ENCODE data around the gene PARL.

The PARL gene

GRCh38 chr3:183913580-183913920 is 28.9 kb upstream of the PARL start:
- no peak for DNase-seq (ENCODE audit: low read depth)
- TF ChIP-seq CTCF (conservative IDR thresholded peaks at IDR 0.05; ENCODE audit: control insufficient read depth, insufficient read depth, low read depth, low read length), result no peak
- no peak overlapping the region for H3K4me3 ChIP-seq (ENCODE audit: control insufficient read depth, low read depth, low read length)

- no peak for DNase-seq (ENCODE audit: low read depth)
- TF ChIP-seq CTCF (conservative IDR thresholded peaks at IDR 0.05; ENCODE audit: control insufficient read depth, insufficient read depth, low read depth, low read length), result no peak
- no peak overlapping the region for H3K4me3 ChIP-seq (ENCODE audit: control insufficient read depth, low read depth, low read length)
Observed at GRCh38 chr3:183912895-183913579, 28.4 kb upstream of the PARL start.

- TF ChIP-seq CTCF (conservative IDR thresholded peaks at IDR 0.05; ENCODE audit: control insufficient read depth, insufficient read depth, low read depth, low read length), result no peak
- DNase-seq (ENCODE audit: low read depth), result no peak
- no peak overlapping the region for H3K4me3 ChIP-seq (ENCODE audit: control insufficient read depth, low read depth, low read length)
Observed at GRCh38 chr3:183911763-183912506, 27.3 kb upstream of the PARL start.

GRCh38 chr3:183911087-183911486 is 26.4 kb upstream of the PARL start:
- no peak for DNase-seq (ENCODE audit: low read depth)
- no peak overlapping the region for H3K4me3 ChIP-seq (ENCODE audit: control insufficient read depth, low read depth, low read length)
- TF ChIP-seq CTCF (conservative IDR thresholded peaks at IDR 0.05; ENCODE audit: control insufficient read depth, insufficient read depth, low read depth, low read length), result no peak

GRCh38 chr3:183909030-183909600 is 24.4 kb upstream of the PARL start:
- no peak for TF ChIP-seq CTCF (conservative IDR thresholded peaks at IDR 0.05; ENCODE audit: control insufficient read depth, insufficient read depth, low read depth, low read length)
- no peak for DNase-seq (ENCODE audit: low read depth)
- no peak overlapping the region for H3K4me3 ChIP-seq (ENCODE audit: control insufficient read depth, low read depth, low read length)

- TF ChIP-seq CTCF (conservative IDR thresholded peaks at IDR 0.05; ENCODE audit: control insufficient read depth, insufficient read depth, low read depth, low read length), result no peak
- DNase-seq (ENCODE audit: low read depth), result no peak
- no peak overlapping the region for H3K4me3 ChIP-seq (ENCODE audit: control insufficient read depth, low read depth, low read length)
Observed at GRCh38 chr3:183907911-183908331, 23.2 kb upstream of the PARL start.
